CD4-positive, CD25-positive, alpha-beta regulatory T cell (primary cell): Measurements from ENCODE around the gene KCNQ1. TPM values are rescaled to one million over a fixed set of nuclear protein-coding genes. Genes with fewer than 3 reads are reported as not detected.

Experiments used
- ATAC-seq, 2 donors: fragments of 150-1000 bp; cut with Tn5 transposase; one replicate each; pipeline ENCODE4 v1.10.0; 2021; ENCODE audit warnings: low read depth in 2 of 2, moderate number of reproducible peaks in 2 of 2, moderate library complexity in 1 of 2
- DNase-seq, 3 donors: peaks; one replicate each; pipeline versions ENCODE4 v3.0.0 to v3.0.0-alpha.2; 2012 to 2022; ENCODE audit warnings: mixed read lengths in 1 of 3
- H3K27ac ChIP-seq: one replicate; pipeline ENCODE4 v1.7.0; 2013; ENCODE audit warnings: mild to moderate bottlenecking, low read length; ENCODE audit not compliant: insufficient read depth, poor library complexity, severe bottlenecking
- H3K27me3 ChIP-seq: one replicate; pipeline ENCODE4 v1.7.0; 2013; ENCODE audit warnings: low read length; ENCODE audit not compliant: control insufficient read depth, insufficient read depth
- H3K36me3 ChIP-seq: one replicate; pipeline ENCODE4 v1.7.0; 2013; ENCODE audit warnings: mild to moderate bottlenecking, low read length, moderate library complexity; ENCODE audit not compliant: control insufficient read depth, insufficient read depth
- H3K4me1 ChIP-seq: 2 replicates; pipeline ENCODE4 v1.7.0; 2013; ENCODE audit warnings: mild to moderate bottlenecking, low read length; ENCODE audit not compliant: insufficient read depth, control insufficient read depth, poor library complexity, severe bottlenecking
- H3K4me3 ChIP-seq: one replicate; pipeline ENCODE4 v1.7.0; 2013; ENCODE audit warnings: low read depth, mild to moderate bottlenecking, low read length, moderate library complexity
- H3K9me3 ChIP-seq, 2 experiments: 1 replicate in 1 of 2; 2 replicates in 1 of 2; pipeline ENCODE4 v1.7.0; 2013; ENCODE audit warnings: low read length in 2 of 2, mild to moderate bottlenecking in 1 of 2, moderate library complexity in 1 of 2; ENCODE audit not compliant: control insufficient read depth in 2 of 2
- H3K27ac Mint-ChIP-seq, 3 donors: one replicate each; pipeline ENCODE4 v1.8.0; 2020 to 2022; ENCODE audit warnings: mild to moderate bottlenecking in 3 of 3, mixed read lengths in 3 of 3, moderate library complexity in 2 of 3
- H3K27me3 Mint-ChIP-seq: one replicate; pipeline ENCODE4 v1.8.0; 2022; ENCODE audit warnings: mild to moderate bottlenecking, mixed read lengths
- H3K36me3 Mint-ChIP-seq: one replicate; pipeline ENCODE4 v1.8.0; 2020; ENCODE audit warnings: mixed read lengths
- H3K4me1 Mint-ChIP-seq, 4 donors: one replicate each; pipeline ENCODE4 v1.8.0; 2020 to 2022; ENCODE audit warnings: mixed read lengths in 4 of 4, mild to moderate bottlenecking in 1 of 4
- H3K4me3 Mint-ChIP-seq, 4 donors: one replicate each; pipeline ENCODE4 v1.8.0; 2020 to 2022; ENCODE audit warnings: mild to moderate bottlenecking in 4 of 4, mixed read lengths in 4 of 4, moderate library complexity in 3 of 4
- H3K9me3 Mint-ChIP-seq, 7 donors: one replicate each; pipeline ENCODE4 v1.8.0; 2020 to 2022; ENCODE audit warnings: mixed read lengths in 7 of 7, mild to moderate bottlenecking in 3 of 7, moderate library complexity in 2 of 7
- polyA plus RNA-seq, 4 donors: library from polyadenylated mRNA; unstranded; fragments of 300-500 nt; fragmentation: Illumina TruSeq; gene quantifications; one replicate each; pipeline ENCODE4 v1.2.3, GENCODE V29; 2021
- total RNA-seq: library from RNA; stranded (reverse); gene quantifications from one replicate; pipeline ENCODE4 v1.2.3, GENCODE V29; 2022

Gene KCNQ1
- total and polyA plus RNA-seq, 5 donors from 2014 or later: 5.5 to 13.4 (median 6.8) TPM

- no peak overlapping the region for H3K27ac ChIP-seq
- H3K36me3 ChIP-seq: no peaks in the 10 kb centered on the region
- peak in 1 of 2 donors; percentile 31 for ATAC-seq
- H3K27me3 ChIP-seq: no peaks in the 10 kb centered on the region
- peaks cover under 1% of the 10 kb centered on the region for H3K4me1 ChIP-seq
- Mint-ChIP-seq H3K4me1 (peaks cover 0 to 16% (median 6%) of the 10 kb centered on the region in 4 donors), H3K27me3 (no peaks in the 10 kb centered on the region), H3K27ac (no peak overlapping the region), H3K36me3 (peaks cover 9% of the 10 kb centered on the region), H3K4me3 (no peak overlapping the region), H3K9me3 (no peaks in the 10 kb centered on the region)
- no peak for DNase-seq
- no peaks in the 10 kb centered on the region for H3K9me3 ChIP-seq
- H3K4me3 ChIP-seq: no peak overlapping the region
These were observed 248.8 kb downstream of the KCNQ1 start for GRCh38 chr11:2693271-2694261.

- Mint-ChIP-seq H3K9me3 (no peaks in the 10 kb centered on the region), H3K36me3 (peaks cover 9% of the 10 kb centered on the region), H3K4me3 (peak overlapping the region in 1 of 4 donors; percentile 25), H3K27me3 (peaks cover 4% of the 10 kb centered on the region), H3K4me1 (peaks cover 0 to 21% (median 6%) of the 10 kb centered on the region in 4 donors), H3K27ac (peak overlapping the region in 1 of 3 donors; percentile 3)
- ATAC-seq (no peak), DNase-seq (no peak)
- H3K27me3 ChIP-seq: no peaks in the 10 kb centered on the region
- H3K27ac ChIP-seq: no peak overlapping the region
- H3K9me3 ChIP-seq: no peaks in the 10 kb centered on the region
- H3K4me3 ChIP-seq: no peak overlapping the region
- no peaks in the 10 kb centered on the region for H3K36me3 ChIP-seq
- H3K4me1 ChIP-seq: peaks cover 6% of the 10 kb centered on the region
These were observed 249.7 kb downstream of the KCNQ1 start for GRCh38 chr11:2694495-2694894.

DNA sequence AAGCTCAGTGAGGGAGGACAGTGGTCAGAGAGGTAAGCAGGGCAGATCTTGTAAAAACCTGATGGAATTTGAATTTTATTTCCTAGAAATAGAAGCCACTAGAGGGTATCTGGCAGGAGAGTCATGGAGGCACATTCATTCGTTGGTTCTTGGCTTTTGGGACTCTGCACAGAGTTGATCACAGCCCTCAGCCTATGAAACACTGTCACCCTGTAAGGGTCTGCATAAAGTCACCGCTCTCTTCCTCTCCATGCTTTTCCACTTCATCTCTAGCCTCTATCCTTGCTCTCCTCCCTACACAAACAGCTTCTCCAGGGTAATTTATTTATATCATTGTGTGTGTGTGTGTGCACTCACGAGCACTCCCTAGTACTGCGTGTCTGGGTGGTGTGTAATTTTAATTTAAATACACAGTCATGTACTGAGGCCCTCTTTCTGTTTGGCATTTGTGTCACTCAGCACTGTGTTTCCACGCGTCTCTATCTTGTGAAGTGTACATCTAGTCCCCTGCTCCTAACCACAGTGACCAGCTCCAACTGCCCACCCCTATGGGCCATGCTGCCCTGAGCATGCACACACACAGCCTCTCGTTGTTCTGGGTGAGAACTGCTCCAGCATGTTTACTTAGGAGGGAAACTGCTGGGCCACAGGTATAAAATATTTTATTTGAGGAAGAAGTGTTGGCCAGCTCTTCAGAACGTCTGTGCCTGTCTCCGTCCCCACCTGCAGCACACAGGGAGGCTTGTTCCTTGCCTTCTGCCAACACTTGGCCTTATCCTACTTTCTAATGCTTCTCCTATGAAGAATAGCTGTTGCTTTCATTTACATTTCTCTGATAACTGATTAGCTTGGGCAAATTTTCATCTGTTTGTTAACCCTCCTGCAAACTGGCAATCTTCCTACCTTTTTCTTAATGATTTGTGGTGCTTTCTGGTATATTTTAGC lies 250.5 kb downstream of the KCNQ1 start:
- no peaks in the 10 kb centered on the region for H3K9me3 Mint-ChIP-seq
- peaks cover 6% of the 10 kb centered on the region for H3K4me1 ChIP-seq
- H3K36me3 Mint-ChIP-seq: peaks cover 9% of the 10 kb centered on the region
- H3K27me3 Mint-ChIP-seq: peaks cover 4% of the 10 kb centered on the region
- H3K4me3 Mint-ChIP-seq: peak overlapping the region in 1 of 4 donors; percentile 25
- no peaks in the 10 kb centered on the region for H3K36me3 ChIP-seq
- no peak for DNase-seq
- H3K4me1 Mint-ChIP-seq: peaks cover 0 to 20% (median 6%) of the 10 kb centered on the region in 4 donors
- H3K27ac ChIP-seq: no peak overlapping the region
- no peak for ATAC-seq
- H3K4me3 ChIP-seq: no peak overlapping the region
- no peaks in the 10 kb centered on the region for H3K27me3 ChIP-seq
- peak overlapping the region in 1 of 3 donors; percentile 0 for H3K27ac Mint-ChIP-seq
- no peaks in the 10 kb centered on the region for H3K9me3 ChIP-seq

GRCh38 chr11:2696455-2696854 lies 251.6 kb downstream of the KCNQ1 start:
- no peaks in the 10 kb centered on the region for H3K27me3 ChIP-seq
- no peak for ATAC-seq
- no peak for DNase-seq
- no peak overlapping the region for H3K4me3 ChIP-seq
- peaks cover 9% of the 10 kb centered on the region for H3K36me3 Mint-ChIP-seq
- peaks cover 0 to 18% (median 6%) of the 10 kb centered on the region in 4 donors for H3K4me1 Mint-ChIP-seq
- no peaks in the 10 kb centered on the region for H3K36me3 ChIP-seq
- H3K9me3 ChIP-seq: no peaks in the 10 kb centered on the region
- H3K9me3 Mint-ChIP-seq: no peaks in the 10 kb centered on the region
- H3K4me3 Mint-ChIP-seq: no peak overlapping the region
- H3K27ac Mint-ChIP-seq: no peak overlapping the region
- peaks cover 4% of the 10 kb centered on the region for H3K27me3 Mint-ChIP-seq
- H3K27ac ChIP-seq: no peak overlapping the region
- peaks cover 11% of the 10 kb centered on the region for H3K4me1 ChIP-seq

DNA sequence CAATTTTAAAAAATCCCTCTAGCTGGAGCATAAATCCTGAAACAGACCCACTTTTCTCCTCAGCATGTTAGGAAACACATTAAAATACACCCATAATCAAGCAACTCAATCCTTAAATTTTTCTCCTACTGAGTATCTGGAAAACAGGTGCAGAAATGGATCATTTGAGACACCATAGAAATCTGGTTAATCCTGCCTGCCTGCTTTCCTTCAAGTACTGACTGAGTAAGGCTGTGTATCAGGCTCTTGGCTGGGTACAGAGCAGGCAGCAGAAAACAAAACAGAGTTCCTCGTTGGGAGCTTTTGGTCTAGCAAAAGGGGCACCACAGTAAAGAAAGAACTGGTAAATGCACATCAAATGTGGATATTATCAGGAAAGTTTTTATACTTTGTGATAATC lies 253.1 kb downstream of the KCNQ1 start:
- no peak for DNase-seq
- H3K27me3 ChIP-seq: no peaks in the 10 kb centered on the region
- Mint-ChIP-seq H3K4me1 (peaks cover 0 to 14% (median 6%) of the 10 kb centered on the region in 4 donors), H3K36me3 (peaks cover 4% of the 10 kb centered on the region), H3K4me3 (peak overlapping the region; percentile 75 to 89 (median 82)), H3K9me3 (no peaks in the 10 kb centered on the region), H3K27ac (no peak overlapping the region), H3K27me3 (peaks cover 4% of the 10 kb centered on the region)
- H3K4me3 ChIP-seq: no peak overlapping the region
- no peak overlapping the region for H3K27ac ChIP-seq
- no peaks in the 10 kb centered on the region for H3K36me3 ChIP-seq
- H3K9me3 ChIP-seq: no peaks in the 10 kb centered on the region
- peaks cover 11% of the 10 kb centered on the region for H3K4me1 ChIP-seq
- no peak for ATAC-seq

DNA sequence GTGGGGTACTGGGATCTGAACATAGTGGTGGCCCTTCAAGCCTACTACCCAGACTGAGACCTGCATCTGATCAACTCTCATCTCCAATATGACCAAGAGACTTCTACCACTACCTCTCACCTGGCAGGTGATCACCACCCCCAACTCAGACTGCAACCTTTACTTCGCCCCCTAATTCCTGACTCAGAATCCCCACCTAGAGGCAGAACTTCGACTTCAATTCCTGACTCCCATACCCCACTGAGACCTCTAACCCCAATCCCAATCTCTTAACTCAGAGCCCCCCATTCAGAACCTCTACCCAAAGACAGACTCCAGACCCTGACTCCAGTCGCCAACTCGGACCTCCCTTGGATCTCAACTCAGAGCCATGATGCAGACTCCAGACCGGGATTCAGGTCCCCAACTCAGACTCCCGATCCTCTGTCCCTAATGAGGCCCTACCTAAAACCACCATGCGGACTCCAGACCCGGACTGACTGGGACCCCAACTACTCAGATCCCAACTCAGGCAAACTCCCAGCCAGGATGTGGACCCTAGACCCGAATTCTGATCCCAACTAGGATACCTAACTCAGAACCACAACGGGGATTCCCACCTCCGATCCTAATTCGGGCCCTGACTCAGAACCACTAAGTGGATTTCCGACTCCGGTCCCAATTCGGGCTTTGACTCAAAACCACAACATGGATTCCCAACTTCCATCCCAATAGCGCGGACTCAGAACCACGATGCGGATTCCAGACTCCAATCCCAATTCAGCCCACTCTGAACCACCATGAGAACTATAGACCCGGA lies 253.8 kb downstream of the KCNQ1 start:
- DNase-seq (no peak), ATAC-seq (no peak)
- H3K36me3 ChIP-seq: no peaks in the 10 kb centered on the region
- Mint-ChIP-seq H3K9me3 (no peaks in the 10 kb centered on the region), H3K27me3 (peaks cover 4% of the 10 kb centered on the region), H3K4me1 (peaks cover 0 to 14% (median 6%) of the 10 kb centered on the region in 4 donors), H3K4me3 (peak overlapping the region; percentile 75 to 89 (median 82)), H3K27ac (peak overlapping the region in 2 of 3 donors; percentile 55 to 60), H3K36me3 (peaks cover 4% of the 10 kb centered on the region)
- H3K27me3 ChIP-seq: no peaks in the 10 kb centered on the region
- peak overlapping the region; percentile 50 for H3K4me3 ChIP-seq
- no peak overlapping the region for H3K27ac ChIP-seq
- H3K9me3 ChIP-seq: no peaks in the 10 kb centered on the region
- peaks cover 11% of the 10 kb centered on the region for H3K4me1 ChIP-seq

GRCh38 chr11:2699185-2699530 lies 254.3 kb downstream of the KCNQ1 start:
- Mint-ChIP-seq H3K4me3 (peak overlapping the region; percentile 75 to 85 (median 80)), H3K9me3 (no peaks in the 10 kb centered on the region), H3K36me3 (peaks cover 4% of the 10 kb centered on the region), H3K27ac (peak overlapping the region; percentile 14 to 60 (median 25)), H3K27me3 (peaks cover 4% of the 10 kb centered on the region), H3K4me1 (peaks cover 0 to 14% (median 6%) of the 10 kb centered on the region in 4 donors)
- peaks cover 11% of the 10 kb centered on the region for H3K4me1 ChIP-seq
- no peak overlapping the region for H3K27ac ChIP-seq
- no peak for ATAC-seq
- peak in 2 of 3 donors; percentile 10 to 12 for DNase-seq
- no peaks in the 10 kb centered on the region for H3K9me3 ChIP-seq
- peak overlapping the region; percentile 50 for H3K4me3 ChIP-seq
- H3K36me3 ChIP-seq: no peaks in the 10 kb centered on the region
- no peaks in the 10 kb centered on the region for H3K27me3 ChIP-seq
